PFSK-1 (cell line): ENCODE measurements around the gene DCTN3.

Experiments
- POLR2AphosphoS5 ChIP-seq: IDR thresholded peaks from 2 replicates; pipeline ENCODE4 v1.6.1; 2012; ENCODE audit warnings: low read depth, mild to moderate bottlenecking, control low read depth, low read length, moderate library complexity
- TAF1 ChIP-seq: IDR thresholded peaks from 2 replicates; pipeline ENCODE4 v1.6.1; 2012; ENCODE audit warnings: low read length, control low read depth, borderline replicate concordance; ENCODE audit not compliant: insufficient read depth

DNA sequence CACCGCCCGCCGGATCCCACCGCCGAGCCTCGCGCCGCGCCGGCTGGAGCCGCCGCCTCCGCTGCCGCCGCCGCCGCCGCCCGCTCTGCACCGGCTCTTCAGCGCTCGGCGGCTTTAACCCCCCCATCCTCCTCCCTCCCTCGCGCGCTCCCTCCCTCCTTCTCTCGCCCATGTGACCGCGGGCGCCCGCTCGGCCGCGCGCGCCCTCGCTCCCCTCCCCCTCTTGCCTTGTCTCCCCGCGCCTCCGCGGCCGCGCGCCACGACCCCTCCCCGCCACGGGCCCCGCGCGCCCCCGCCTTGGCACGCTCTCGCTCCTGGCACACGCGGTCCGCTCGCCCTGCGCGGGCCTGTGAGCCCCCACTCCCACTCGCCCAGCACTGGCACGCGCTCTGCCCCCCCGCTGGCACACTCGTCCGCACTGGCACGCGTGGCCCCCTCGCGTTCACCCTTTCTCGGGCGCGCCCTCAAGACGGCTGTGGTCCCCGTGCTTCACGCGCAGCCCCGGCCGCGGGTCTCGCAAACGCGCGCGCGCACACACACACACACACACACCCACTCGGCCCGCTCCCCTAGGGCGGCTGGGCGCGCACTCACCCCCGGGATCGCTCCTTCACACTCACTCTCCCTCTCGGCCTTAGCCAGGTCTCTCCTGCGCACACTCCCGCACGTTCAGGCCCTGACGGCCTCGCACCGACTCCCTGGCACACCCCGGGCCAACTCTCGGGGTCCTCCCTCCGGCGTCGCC, 30.5 kb downstream of the DCTN3 start, which contains the start of gene CNTFR:
- TF ChIP-seq TAF1 (no peak), POLR2AphosphoS5 (no peak)
